ENCODE data around the gene YES1.

DNA sequence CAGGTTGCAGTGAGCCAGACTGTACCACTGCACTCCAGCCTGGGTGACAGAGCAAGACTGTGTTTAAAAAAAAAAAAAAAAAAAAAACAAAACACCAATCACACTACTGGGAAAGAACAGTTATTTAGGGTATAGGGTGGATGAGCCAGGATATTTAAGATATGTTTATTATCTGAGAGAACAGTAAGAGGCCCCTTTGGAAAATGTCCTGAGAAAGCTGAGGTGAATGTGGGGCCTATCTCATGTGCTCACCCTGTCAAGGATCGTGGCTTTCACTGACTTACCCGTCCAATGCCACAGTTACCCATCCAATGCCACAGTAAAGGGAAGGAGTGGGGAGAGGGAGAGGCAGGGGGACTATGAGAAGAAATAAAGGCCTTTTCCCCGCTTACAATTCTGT, 79.7 kb downstream of the YES1 start:
- TF ChIP-seq, protein P1, sequence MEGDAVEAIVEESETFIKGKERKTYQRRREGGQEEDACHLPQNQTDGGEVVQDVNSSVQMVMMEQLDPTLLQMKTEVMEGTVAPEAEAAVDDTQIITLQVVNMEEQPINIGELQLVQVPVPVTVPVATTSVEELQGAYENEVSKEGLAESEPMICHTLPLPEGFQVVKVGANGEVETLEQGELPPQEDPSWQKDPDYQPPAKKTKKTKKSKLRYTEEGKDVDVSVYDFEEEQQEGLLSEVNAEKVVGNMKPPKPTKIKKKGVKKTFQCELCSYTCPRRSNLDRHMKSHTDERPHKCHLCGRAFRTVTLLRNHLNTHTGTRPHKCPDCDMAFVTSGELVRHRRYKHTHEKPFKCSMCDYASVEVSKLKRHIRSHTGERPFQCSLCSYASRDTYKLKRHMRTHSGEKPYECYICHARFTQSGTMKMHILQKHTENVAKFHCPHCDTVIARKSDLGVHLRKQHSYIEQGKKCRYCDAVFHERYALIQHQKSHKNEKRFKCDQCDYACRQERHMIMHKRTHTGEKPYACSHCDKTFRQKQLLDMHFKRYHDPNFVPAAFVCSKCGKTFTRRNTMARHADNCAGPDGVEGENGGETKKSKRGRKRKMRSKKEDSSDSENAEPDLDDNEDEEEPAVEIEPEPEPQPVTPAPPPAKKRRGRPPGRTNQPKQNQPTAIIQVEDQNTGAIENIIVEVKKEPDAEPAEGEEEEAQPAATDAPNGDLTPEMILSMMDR (IDR thresholded peaks at IDR 0.05) = no peak
- no peak for TF ChIP-seq POLR2AphosphoS5 (IDR thresholded peaks at IDR 0.05)

Data from transverse colon (tissue), 4 donors.